Activated CD4-positive, alpha-beta T cell treated with anti-CD3 and anti-CD28 coated beads, Interleukin-2, amount 50 U/mL, for 48 hours (primary cell): Measurements from ENCODE around the gene MAP2K1.

Experiments used
- DNase-seq, 2 experiments: peaks; one replicate each; pipeline ENCODE4 v3.0.0-alpha.2; 2020

MAP2K1 gene

DNA sequence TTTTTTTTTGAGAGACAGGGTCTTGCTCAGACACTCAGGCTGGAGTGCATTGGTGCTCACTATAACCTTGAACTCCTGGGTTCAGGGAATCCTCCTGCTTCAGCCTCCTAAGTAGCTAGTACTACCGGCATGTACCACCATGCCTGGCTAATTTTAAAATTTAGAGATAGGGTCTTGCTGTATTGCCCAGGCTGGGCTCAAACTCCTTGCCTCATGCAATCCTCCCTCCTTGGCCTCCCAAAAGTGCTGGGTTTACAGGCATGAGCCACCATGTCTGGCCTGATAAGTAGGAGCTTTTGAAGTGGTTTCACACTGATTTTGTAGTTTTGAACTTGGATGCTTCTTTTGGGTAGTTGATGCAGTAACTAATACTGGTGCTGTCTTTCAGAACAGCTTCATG lies 7.8 kb downstream of the MAP2K1 start:
- DNase-seq = no peak

DNA sequence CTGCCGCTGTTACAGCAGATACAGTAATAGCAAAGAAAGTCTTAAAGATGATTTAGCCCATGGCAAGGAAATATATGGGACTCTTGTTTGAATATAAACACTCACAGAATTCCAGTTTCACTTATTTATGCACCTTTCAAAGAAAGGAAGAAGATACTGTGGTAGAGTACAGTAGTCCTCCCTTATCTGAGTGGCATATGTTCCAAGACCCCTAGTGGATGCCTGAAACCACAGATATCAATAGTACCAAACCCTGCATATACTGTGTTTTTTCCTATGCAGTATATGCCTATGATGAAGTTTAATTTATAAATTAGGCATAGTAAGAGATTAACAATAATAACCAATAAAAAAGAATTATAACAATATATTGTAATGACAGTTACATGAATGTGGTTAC lies 8.2 kb downstream of the MAP2K1 start:
- DNase-seq = no peak

DNA sequence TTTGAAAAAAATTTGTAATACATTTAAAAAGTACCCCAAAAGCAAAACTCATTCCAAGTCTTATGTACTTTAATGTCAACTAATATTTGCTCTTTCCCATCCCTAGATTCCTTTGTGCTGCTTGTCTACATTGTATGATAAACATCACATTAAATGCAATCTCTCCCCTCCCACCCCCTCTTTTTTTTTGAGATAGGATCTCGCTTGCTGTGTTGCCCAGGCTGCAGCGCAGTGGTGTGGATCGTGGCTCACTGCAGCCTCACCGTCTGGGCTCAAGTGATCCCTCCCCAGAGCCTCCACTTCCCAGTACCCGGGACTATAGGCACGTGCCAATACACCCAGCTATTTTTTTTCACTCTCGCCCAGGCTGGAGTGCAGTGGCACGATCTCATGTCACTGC lies 12.6 kb downstream of the MAP2K1 start:
- DNase-seq = no peak

DNA sequence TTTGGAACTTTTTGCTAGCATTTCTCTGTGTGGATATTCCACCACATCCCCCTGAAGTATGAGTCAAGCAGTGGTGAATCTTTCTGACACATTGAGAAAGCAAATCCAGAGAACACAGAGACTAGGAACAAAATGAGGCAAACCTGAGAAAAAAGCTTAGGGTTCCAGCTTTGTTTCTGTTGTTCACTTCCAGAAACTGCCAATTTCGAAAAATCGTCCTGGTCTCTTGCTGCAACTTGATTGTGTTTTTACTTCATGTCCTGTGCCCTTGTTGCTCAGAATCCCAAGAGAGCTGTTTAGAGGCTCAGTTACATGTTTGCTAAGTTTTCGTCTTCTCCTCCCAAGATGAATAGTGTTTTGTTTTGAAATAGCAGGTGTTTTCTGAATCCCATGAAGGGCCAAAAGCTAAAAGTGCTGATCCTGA lies 13.7 kb downstream of the MAP2K1 start:
- no peak for DNase-seq

DNA sequence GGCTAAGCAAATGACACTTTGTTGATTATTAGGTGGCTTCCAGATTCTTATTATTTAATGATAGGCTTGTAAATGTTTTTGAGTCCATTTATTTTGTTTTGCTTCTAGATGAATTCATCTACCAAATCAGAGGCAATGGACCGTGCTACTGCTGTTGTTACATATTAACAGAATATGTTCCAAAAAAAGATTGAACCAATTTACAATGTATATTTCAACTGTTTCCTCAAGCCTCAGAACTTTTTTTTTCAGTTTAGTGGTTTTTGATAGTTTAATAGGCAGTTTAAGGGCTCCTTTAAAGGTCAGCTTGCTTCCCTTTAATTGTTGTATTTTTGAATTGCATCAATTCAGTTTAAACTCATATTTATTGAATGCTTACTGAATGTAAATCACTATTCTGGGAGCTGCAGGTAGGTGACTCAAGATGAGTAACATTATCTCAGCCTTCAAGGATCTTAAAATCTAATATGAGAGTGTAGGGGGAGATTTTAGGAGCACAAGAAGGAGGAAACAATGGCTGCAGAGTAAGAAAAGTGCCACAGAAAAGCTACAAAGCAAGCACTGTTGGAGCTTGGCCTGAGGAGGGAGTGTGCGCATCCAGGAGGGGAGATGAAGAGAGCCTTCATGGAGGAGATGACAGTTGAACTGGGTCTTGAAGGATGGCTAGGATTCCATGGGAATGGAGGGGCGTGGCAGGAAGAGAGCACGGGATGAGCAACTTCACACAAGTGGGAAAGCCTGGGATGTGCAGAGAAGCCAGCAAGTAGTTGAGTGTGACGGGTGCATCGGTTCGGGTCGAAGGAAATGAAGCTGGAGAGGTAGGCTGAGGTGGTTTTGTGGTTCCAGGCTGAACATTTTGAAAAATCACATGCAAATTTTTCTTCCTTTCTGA lies 14.7 kb downstream of the MAP2K1 start:
- peak in 1 of 2 experiments; percentile 38 for DNase-seq

DNA sequence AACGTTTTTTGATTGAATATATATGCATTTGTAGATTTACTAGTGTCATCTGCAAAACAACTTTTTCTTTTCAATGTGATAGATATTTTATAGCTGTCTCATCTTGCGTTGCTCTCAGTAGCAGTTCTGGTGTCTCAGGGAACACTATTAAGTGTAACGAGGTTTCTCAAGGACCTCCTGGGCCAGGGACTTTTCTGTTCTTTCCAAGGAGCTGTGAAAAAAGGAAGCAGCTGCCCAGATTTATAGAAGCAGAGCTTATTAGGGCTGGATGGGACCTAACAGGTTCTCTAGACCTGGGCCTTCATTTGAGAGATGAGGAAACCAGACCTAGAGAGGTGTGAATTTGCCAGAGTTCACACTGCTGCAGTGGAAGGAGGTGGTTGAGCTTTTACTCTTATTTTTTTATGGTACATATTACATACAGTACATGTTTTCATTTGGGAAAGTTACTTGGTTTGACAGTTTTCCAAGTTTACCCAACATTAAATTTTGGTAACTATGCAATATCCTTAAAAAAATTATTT lies 16.1 kb downstream of the MAP2K1 start:
- DNase-seq = no peak

DNA sequence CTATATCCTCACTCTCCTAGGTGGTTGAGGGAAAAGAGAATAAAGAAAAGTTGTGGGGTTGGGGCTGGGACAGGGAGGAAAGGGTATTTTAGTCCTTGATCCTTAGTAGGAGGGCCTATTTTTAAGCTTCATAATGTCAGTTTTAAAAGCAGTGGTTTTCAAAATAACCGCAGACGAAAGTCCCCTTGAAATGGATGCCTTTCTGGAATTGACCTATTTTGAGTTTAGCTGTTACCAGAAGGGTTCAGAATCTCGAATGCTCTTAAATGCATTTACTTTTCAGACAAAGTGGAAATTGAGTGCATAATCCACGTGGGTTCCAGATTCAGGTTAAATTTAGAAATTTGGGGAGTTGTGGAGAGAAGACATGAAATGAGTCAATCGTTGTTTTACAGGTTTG lies 16.6 kb downstream of the MAP2K1 start:
- DNase-seq = no peak

DNA sequence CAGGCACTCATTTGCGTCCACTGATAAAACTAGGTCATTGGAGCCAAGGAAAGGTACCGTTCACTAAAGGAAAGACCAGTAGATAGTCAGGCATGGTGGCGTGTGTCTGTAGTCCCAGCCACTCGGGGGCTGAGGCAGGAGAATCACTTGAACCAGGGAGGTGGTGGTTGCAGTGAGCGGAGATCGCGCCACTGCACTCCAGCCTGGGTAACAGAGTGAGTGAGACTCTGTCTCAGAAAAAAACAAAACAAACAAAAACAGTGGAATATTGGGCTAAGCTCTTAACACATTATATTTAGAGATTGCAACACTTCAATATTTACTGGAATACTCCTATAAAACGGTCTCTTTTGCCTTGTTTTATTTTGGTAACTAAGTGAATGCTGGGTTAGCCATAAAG lies 17.4 kb downstream of the MAP2K1 start:
- no peak for DNase-seq

DNA sequence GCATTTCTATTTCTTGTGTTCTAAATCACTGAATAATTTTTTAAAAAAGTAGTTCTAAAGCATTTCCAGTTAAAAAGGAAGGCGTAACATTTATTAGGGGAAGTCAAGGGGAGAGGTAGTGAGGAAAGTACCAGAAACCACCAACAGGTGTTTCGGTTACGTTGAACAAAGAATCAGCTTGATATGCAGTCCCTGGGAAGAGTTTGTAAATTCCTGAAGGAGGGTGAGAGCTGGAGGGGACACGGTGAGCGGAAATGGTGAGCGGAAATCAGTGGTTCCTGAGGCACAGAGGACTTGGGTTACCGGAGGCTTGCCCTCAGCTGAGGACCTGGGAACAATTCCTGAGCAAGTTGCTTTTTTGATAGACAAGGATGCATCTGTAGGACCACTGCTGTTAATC lies 17.8 kb downstream of the MAP2K1 start:
- DNase-seq = no peak

DNA sequence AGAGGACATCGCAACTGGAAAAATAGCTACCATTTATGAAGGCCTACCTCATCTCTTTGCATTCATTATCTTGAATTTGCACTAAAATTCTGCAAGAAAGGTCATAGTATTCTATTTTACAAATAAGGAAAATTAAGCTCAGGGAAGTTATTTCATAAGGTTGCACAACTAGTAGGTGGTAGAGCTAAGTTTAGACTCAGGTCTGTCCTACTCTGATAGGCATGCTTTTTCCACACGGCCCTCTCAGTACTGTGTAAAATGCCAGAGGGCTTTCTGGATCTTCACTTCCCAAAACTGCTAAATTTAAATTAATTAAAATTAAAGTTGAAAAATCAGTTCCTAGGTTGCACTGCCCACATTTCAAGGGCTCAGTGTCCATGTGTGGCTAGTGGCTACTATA lies 18.3 kb downstream of the MAP2K1 start:
- DNase-seq = no peak

DNA sequence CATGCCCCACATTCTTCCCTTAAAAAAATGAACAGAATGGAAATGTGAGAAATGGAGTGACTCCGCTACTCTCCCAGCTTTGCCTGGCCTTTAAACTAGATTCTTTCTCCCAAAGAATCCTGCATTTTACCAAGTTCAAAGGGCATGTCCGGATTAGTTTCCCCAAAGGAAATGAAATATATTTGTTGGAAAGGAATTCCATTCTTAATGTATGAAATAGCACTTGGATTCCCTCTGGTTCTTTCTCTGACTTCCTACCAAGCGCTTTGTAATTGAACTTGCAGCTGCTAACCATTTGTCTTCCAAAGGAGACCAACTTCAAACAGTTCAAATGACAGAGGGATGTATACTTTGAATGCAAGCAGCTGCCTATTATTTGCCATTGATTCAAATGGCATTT lies 18.9 kb downstream of the MAP2K1 start:
- no peak for DNase-seq

DNA sequence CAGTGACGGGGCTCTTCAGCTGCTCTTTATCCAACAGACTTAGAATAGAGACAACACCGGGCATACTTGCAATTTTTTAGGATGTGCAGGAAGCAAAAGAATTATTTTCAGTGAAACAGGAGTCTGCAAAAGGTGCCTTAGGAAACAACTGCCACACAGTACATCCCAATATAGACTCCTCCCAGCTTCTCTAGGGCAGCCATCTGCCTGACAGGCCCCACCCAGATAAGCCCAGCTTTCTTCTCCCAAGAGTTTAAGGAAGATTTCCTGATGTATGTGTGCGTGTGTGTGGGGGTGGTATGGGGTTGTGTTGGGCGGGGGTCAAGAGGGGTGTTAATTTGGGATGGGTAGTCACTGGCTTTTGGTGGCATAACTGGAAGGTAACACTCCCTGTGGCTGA lies 21.5 kb downstream of the MAP2K1 start:
- DNase-seq = no peak

DNA sequence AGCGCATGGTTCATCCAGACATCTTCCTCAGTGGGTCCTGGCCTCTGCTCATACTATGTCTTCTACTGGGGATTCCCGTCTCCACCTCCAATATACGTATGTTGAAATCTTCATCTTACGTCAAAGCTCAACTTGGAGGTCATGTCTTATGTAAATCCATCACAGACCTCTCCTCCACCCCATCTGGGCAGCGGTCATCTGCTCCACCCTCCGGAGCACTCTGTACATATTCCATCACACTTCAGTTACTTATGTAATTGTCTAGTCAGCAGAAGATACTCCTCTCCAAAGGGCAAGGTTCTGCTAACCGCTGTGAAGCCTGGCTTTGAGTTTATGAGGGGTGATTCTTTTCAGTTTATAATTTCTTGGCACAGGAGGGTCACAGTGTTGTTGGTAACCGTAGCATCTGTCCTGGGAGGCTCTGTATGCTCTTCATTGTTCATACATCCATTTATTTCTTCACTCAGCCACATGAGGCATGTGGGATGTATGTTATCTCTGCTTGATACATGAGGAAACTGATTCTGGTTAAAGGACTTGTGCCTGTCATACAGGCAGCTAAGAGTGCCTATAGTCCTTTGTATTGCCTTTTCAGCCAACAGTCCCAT lies 22.1 kb downstream of the MAP2K1 start:
- DNase-seq = no peak

DNA sequence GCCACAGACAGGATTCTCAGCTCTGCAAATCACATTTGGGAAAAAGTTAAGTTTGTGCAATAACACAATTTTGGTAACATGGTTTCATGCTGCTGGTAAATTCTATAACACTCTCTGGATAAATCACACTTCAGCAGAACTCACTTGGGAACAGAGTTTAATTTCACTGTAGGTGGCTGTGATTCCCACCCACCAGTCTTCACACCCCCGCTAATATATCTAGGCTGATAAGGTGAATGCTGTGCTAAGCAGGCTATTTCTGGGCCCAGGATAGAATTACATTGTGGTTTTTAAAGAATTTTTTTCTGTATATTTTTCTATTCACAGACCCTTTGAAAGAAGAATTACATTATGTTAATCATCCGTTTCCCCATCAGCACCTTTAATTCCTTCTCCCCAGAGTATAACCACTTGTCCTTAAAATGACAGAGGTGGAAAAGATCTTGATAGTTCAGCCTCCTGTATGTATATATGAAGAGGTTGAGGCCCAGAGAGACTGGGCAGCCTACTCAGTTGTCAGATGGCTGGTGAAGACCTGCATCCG lies 22.9 kb downstream of the MAP2K1 start:
- no peak for DNase-seq

DNA sequence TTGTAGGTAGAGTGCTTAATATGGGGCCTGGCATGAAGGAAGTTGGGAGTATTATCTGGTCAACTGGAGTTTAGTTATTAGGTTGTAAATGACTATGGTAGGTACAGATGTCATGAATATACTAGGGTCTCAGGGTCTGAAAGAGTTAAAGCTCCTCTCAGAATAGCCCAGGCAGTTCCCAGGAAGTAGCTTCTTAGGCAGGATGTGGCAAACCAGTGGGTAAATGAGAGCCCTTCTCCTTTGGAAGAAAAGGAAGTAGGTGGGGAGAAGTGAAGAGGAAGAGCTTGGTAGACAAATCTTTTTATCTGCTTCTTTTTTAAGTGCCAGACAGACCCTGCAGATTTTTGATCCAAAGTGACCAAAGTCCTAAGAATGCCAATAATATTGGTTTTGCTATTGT lies 24.5 kb downstream of the MAP2K1 start:
- DNase-seq = no peak

DNA sequence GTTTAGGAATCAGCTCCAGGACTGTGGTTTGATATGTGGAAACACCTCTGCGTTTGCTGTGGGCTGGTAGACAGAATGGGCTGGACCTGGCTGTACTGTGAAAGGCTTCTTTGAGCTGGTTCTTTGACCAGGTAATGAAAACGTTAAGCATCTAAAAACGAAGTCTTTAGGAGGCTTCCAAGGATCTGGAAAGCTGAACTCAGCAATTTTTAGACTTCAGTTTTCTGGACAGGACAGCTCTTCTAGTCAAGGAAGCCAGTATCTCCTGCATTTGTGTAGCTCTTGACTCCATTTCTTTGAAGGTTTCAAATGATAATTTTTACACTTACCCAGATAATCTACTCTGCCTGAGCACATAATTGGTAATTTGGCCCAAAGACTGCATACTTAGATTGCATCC lies 25.5 kb downstream of the MAP2K1 start:
- no peak for DNase-seq

DNA sequence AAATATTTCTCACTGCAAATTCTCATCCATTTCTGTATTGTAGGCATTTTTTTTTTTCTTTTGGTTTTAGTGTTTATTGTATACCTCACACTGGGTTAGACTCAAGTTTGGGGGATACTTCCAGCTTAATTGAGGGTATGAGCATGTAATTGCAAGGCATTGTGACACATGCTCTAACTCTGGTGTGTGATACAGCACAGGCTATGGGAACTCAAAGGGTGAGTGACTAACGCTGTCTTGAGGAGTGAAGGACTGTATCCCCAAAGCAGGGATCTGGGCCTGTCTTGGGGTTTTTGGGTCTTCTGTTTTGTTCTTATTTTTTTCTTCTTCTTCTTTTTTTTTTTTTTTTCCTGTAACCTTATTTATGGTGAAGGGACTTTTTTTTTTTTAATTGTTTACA lies 26.9 kb downstream of the MAP2K1 start:
- DNase-seq = no peak

DNA sequence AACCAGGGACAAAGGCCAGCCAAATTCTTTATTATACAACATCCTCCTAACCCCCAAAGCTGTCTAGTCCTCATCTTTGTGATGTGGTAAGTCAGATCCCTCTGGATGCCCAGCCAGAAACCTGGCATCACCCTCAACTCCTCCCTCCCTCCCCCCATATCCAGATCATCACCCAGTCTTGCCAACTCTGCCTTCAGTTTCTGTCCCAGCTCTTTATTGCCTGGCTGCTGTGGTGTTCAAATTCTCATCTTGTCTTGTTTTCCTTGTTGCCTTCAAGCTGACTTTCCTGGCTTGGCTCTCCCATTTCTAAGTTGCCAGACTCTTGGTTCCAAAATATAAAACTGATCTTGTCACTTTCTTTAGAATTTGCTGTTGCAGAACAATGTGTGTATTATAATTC lies 28.6 kb downstream of the MAP2K1 start:
- DNase-seq = no peak

DNA sequence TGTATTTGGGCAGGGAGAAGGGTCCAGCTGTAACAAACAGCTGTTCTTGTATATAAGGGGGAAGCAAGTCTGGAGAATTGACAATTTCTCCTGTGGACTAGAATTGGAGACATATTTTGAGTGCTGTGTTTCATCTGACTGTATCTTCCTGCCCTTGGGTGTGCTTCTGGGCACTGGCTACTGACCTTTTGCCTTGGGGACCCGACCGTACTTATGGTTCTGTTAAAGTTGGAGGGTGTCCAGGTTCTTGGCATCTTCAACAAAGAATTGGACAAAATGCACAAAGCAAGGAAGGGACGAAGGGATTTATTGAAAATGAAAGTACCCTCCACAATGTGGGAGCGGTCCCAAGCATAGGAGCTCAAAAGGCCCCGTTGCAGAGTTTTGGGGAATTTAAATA lies 31.0 kb downstream of the MAP2K1 start:
- no peak for DNase-seq

DNA sequence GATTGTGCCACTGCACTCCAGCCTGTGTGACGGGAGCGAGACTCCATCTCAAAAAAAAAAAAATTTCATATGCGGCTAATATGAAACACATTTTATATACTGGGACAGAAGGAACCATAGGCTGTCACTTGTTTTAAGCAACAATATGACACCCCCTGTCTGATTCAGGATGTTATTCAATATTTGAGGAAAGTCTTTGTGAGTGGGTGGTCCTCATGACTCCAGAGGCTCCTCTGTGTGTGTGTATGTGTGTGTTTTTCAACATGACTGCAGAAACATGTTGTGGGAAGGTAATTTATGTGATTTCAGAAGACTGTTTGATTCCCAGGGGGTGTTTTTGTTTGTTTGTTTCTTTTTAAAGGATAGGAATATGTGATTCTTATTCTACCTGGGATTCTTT lies 32.8 kb downstream of the MAP2K1 start:
- DNase-seq = no peak

DNA sequence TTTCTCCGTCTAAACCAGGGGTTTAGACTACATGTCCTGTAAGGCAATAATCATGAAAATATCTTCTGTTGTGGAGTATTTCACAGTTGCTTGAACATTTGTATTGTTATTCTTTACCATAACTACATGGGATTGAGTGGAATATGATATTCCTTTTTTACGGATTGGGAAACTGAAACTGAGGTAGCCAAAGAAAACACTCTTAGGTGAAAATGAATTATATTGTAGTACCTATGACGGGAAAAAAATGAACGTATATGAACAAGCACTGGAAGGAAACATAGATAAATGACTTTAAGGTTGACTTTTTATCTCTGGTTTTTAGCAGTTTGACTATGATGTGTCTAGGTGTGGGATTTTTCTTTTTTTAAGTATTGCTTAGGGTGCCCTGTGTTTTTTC lies 35.6 kb downstream of the MAP2K1 start:
- DNase-seq = no peak

DNA sequence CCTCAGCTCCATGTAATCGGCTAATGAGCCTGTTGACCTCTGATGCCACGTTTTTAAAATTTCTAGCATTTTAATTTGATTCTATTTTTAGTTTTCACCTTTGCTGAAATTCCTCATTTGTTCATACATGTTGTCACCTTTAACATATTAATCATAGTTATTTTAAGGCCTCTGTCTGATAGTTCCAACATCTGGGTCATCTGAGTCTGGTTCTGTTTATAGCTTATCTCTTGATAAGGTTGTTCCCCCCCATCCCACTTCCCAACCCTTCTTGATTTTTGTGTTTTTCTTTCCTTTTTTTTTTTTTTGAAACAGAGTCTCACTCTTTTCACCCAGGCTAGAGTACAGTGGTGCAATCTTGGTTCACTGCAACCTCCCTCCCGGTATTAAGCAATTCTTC lies 36.4 kb downstream of the MAP2K1 start:
- no peak for DNase-seq

DNA sequence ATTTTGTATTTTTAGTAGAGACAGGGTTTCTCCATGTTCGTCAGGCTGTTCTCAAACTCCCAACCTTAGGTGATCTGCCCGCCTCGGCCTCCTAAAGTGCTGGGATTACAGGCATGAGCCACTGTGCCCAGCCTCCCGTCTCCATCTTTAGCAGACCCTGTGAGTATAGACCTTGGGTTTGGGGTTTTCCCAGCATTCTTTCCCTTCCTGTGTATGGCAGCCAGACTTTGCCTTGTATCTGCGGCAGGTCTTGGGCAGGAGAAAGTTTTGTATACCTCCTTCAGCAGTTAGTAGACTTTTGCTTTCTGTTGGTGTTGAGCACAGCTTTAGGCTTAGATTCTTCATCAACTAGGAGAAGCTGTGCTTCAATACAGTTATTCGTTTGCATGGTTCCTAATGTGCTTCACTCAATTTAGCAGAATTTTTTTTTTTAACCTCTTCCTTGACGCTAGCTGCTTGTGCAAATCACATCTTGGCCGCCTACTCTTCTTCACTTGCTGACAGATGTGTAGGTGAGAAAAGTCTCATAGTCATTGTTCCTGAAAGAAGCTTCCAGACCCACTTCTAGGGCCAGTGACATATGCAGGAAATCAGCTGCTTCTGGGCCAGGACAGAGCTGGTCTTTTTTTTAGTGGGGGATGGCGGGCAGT lies 38.4 kb downstream of the MAP2K1 start:
- DNase-seq = no peak

DNA sequence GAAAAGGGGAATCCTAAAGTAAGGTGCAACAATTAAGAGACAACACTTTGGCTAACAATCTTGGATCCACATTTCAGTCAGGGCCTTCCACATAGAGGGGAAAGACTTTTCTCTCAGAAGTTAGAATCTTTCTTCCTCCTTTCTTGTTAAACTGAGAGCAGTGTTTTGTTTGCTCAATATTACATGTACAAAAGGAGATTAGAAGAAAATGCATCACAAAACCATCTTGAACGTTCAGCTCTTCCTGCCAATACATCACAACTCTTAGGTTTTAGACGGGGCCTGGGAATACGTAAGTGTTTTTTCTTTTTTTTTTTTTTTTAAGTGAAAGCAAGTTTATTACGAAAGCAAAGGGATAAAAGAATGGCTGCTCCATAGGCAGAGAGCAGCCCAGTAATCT lies 39.1 kb downstream of the MAP2K1 start:
- no peak for DNase-seq
